HG03135 (cell line): ENCODE measurements around the gene CHRDL2.
A peak's percentile ranks its signal among the peaks of the same experiment; 100 is the strongest.
"Not testable (repeated sequence)": the region's sequence is repeated elsewhere in the genome, so short reads cannot be mapped to it uniquely, and the experiment has no call there.

ENCODE experiments used
- ATAC-seq: cut with Tn5 transposase; IDR thresholded peaks from one replicate; pipeline ENCODE4 v1.9.1; 2021; ENCODE audit warnings: mild to moderate bottlenecking, moderate library complexity; ENCODE audit not compliant: unreplicated experiment

The CHRDL2 gene

GRCh38 chr11:74731301-74732094 is at the start of gene CHRDL2:
Gene CHRDL2 (minus strand): TSS chr11:74731426. CDS start chr11:74730888, 538 bp downstream.
- ATAC-seq: no peak

GRCh38 chr11:74780248-74781005 is 49.2 kb upstream of the CHRDL2 start:
- no peak for ATAC-seq

- no peak for ATAC-seq
Observed at GRCh38 chr11:74778581-74778980, 47.4 kb upstream of the CHRDL2 start.

GRCh38 chr11:74777877-74778276 is 46.7 kb upstream of the CHRDL2 start:
- no peak for ATAC-seq

GRCh38 chr11:74777038-74777437 is 45.8 kb upstream of the CHRDL2 start:
- ATAC-seq: no peak

GRCh38 chr11:74776546-74776945 is 45.3 kb upstream of the CHRDL2 start:
- ATAC-seq: no peak

GRCh38 chr11:74775762-74776161 is 44.5 kb upstream of the CHRDL2 start:
- no peak for ATAC-seq

GRCh38 chr11:74773476-74773875 is 42.2 kb upstream of the CHRDL2 start:
- ATAC-seq: no peak

- no peak for ATAC-seq
Observed at GRCh38 chr11:74771139-74771538, 39.9 kb upstream of the CHRDL2 start.

- no peak for ATAC-seq
Observed at GRCh38 chr11:74770456-74770855, 39.2 kb upstream of the CHRDL2 start.

GRCh38 chr11:74769055-74769707 is 38.0 kb upstream of the CHRDL2 start:
- ATAC-seq: no peak

- not testable (repeated sequence) for ATAC-seq
Observed at GRCh38 chr11:74768172-74768651, 37.0 kb upstream of the CHRDL2 start.

- no peak for ATAC-seq
Observed at GRCh38 chr11:74766905-74767304, 35.7 kb upstream of the CHRDL2 start.

GRCh38 chr11:74756571-74756970 is 25.3 kb upstream of the CHRDL2 start:
- no peak for ATAC-seq

- ATAC-seq: no peak
Observed at GRCh38 chr11:74755395-74755995, 24.3 kb upstream of the CHRDL2 start.

GRCh38 chr11:74754507-74755252 is 23.5 kb upstream of the CHRDL2 start:
- no peak for ATAC-seq

- ATAC-seq: no peak
Observed at GRCh38 chr11:74751303-74751702, 20.1 kb upstream of the CHRDL2 start.

- ATAC-seq: not testable (repeated sequence)
Observed at GRCh38 chr11:74750598-74750997, 19.4 kb upstream of the CHRDL2 start.

GRCh38 chr11:74749965-74750296 is 18.7 kb upstream of the CHRDL2 start:
- no peak for ATAC-seq

GRCh38 chr11:74749127-74749964 is 18.1 kb upstream of the CHRDL2 start:
- ATAC-seq: peak; percentile 49
